Spleen (tissue), 11 donors: ENCODE results near the gene TAF4. TPM values are rescaled to one million over a fixed set of nuclear protein-coding genes. Genes with fewer than 3 reads are reported as not detected.
A peak's percentile ranks its signal among the peaks of the same experiment; 100 is the strongest.

Experiments used
- DNase-seq: peaks from one replicate; pipeline ENCODE4 v3.0.0-alpha.2; 2020
- H3K27ac ChIP-seq, 8 donors: fragments of 200-600 bp; sonication (generic) in 7 of 8; 1 replicate in 4 of 8; 2 replicates in 4 of 8; pipeline versions ENCODE4 v1.5.0 to v1.8.0; 2016 to 2021; ENCODE audit warnings: inconsistent platforms in 4 of 8, mild to moderate bottlenecking in 4 of 8, moderate library complexity in 1 of 8
- H3K27me3 ChIP-seq, 7 donors: fragments of 200-600 bp; sonication (generic) in 6 of 7; replicated peaks in 1 of 7; 1 replicate in 4 of 7; 2 replicates in 3 of 7; pipeline versions ENCODE4 v1.5.0 to v1.8.0; 2016 to 2021; ENCODE audit warnings: inconsistent platforms in 3 of 7, mild to moderate bottlenecking in 1 of 7
- H3K36me3 ChIP-seq, 6 donors: fragments of 200-600 bp; sonication (generic) in 5 of 6; 1 replicate in 4 of 6; 2 replicates in 2 of 6; pipeline versions ENCODE4 v1.5.0 to v1.8.0; 2016 to 2021; ENCODE audit warnings: inconsistent platforms in 2 of 6
- H3K4me1 ChIP-seq, 6 donors: fragments of 200-600 bp; sonication (generic) in 5 of 6; 1 replicate in 3 of 6; 2 replicates in 3 of 6; pipeline versions ENCODE4 v1.5.0 to v1.8.0; 2016 to 2021; ENCODE audit warnings: inconsistent platforms in 3 of 6
- H3K4me3 ChIP-seq, 8 donors: fragments of 200-600 bp; sonication (generic) in 7 of 8; 1 replicate in 4 of 8; 2 replicates in 4 of 8; pipeline versions ENCODE4 v1.5.0 to v1.8.0; 2016 to 2021; ENCODE audit warnings: inconsistent platforms in 4 of 8, mild to moderate bottlenecking in 4 of 8, moderate library complexity in 2 of 8
- H3K9me3 ChIP-seq, 8 donors: fragments of 200-600 bp; sonication (generic) in 7 of 8; 1 replicate in 4 of 8; 2 replicates in 4 of 8; pipeline versions ENCODE4 v1.5.0 to v1.8.0; 2016 to 2021; ENCODE audit warnings: inconsistent platforms in 4 of 8
- POLR2A ChIP-seq, 3 donors: fragments of 450-650 bp; IDR thresholded peaks; one replicate each; pipeline ENCODE4 v1.5.1; 2017; ENCODE audit warnings: antibody characterized with exemption in 3 of 3, mild to moderate bottlenecking in 1 of 3
- POLR2AphosphoS5 ChIP-seq, 3 donors: sonication (generic); formaldehyde crosslinking; IDR thresholded peaks; one replicate each; pipeline ENCODE4 v1.5.1; 2017; ENCODE audit warnings: antibody characterized with exemption in 3 of 3
- WGBS, 5 donors: extraction: QIAGEN DNeasy Blood & Tissue Kit in 3 of 5; methylation state at CpG; one replicate each; pipeline versions ENCODE4 v1.1.5 to v1.1.7; 2013 to 2018; 5-methylcytosine and 5-hydroxymethylcytosine counted together
- intact Hi-C: fragments of 100-400 bp; cut with DNase I; formaldehyde crosslinking; loops from one replicate; pipeline ENCODE4 v1.15.0; 2023; ENCODE audit warnings: low total_unique reads
- polyA plus RNA-seq, 3 donors: library from polyadenylated mRNA; stranded (reverse); fragments of 200-250 nt; gene quantifications; one replicate each; pipeline ENCODE4 v1.2.1, GENCODE V29; 2013
- total RNA-seq, 7 donors: library from RNA; depleted of rRNA in 3 of 7; stranded (reverse); fragments of >200 nt in 3 of 7; fragmentation: NEBNext Ultra II Directional in 4 of 7; extraction: Animal tissue kit (Norgen Biotek cat#: 25700) in 4 of 7; gene quantifications; one replicate each; pipeline versions ENCODE4 v1.1.0 to v1.2.1, GENCODE V29; 2016 to 2021
- TF ChIP-seq, protein P1 (sequence below), 11 experiments: fragments of 200-600 bp in 7 of 11; fragments of 450-650 bp in 4 of 11; sonication (generic) in 4 of 11; IDR thresholded peaks in 8 of 11; conservative IDR thresholded peaks in 3 of 11; 1 replicate in 7 of 11; 2 replicates in 4 of 11; pipeline versions ENCODE4 v1.4.0 to v1.8.0; 2016 to 2021; ENCODE audit warnings: antibody characterized with exemption in 11 of 11, inconsistent platforms in 4 of 11, mild to moderate bottlenecking in 1 of 11
- donor health status: healthy with polysubstance abuse.
- donor health status: DM: no; HTN: no; CAD: no; lungs with moderate emphysema.
- donor health status: DM: no; HTN: no; CAD: no.
- donor health status: Bipolar disorder and iron deficiency.
- donor health status: healthy.
- donor health status: DM: no; HTN: no; CAD: no.
- donor health status: DM: yes; HTN: yes; CAD: no.

Gene TAF4
- total and polyA plus RNA-seq, 10 donors = 4.3 to 28.3 (median 16.5) TPM

DNA sequence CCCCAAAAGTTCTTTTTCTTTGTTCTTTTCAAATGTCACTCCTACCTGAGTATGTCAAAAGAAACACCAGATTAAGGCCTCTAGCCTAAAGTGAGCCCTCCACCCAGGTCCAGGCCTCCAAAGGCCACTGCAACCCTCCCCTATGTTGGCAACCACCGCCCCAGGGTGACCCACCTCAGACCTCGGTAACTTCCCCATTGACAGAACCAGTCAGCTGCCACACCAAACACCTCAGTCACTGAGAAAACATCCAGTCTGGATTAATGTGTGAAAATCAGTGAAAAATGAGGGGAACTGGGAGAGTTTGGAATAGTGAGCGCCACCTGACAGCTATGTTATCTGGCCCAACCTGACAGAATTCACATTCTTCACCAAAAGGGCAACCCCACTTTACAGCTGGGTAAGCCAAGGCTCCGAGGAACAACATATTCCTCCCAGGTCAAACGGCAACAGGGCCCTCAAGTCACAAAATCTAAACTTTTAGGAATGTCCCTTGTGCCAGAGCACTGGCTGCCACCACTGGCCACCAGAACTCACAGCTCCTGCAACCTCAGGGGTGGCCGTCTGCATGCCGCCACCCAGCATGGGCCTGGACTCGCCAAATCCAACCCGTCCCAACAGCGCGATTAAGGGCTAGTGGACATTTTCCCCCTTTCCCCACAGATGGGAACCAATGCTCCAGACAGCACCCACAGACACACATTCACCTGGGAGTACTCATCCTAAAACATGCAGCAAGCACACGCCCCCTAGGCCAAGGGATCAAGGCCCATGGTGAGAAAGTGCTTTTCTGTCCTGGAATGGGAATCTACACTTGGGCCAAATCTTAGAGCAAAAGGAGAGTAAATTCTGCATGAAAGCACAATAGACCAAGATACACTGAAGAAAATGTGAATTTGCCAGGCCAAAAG, 4.8 kb downstream of the TAF4 start:
- peak; percentile 50 for DNase-seq
- H3K36me3 ChIP-seq = peaks cover 0 to 22% (median 0%) of the 10 kb centered on the region in 6 donors
- no peaks in the 10 kb centered on the region for H3K9me3 ChIP-seq
- WGBS, 5 donors = 90 to 96% (median 92%) methylated on average over 12 of the region's 12 CpGs
- TF ChIP-seq, protein P1, sequence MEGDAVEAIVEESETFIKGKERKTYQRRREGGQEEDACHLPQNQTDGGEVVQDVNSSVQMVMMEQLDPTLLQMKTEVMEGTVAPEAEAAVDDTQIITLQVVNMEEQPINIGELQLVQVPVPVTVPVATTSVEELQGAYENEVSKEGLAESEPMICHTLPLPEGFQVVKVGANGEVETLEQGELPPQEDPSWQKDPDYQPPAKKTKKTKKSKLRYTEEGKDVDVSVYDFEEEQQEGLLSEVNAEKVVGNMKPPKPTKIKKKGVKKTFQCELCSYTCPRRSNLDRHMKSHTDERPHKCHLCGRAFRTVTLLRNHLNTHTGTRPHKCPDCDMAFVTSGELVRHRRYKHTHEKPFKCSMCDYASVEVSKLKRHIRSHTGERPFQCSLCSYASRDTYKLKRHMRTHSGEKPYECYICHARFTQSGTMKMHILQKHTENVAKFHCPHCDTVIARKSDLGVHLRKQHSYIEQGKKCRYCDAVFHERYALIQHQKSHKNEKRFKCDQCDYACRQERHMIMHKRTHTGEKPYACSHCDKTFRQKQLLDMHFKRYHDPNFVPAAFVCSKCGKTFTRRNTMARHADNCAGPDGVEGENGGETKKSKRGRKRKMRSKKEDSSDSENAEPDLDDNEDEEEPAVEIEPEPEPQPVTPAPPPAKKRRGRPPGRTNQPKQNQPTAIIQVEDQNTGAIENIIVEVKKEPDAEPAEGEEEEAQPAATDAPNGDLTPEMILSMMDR (IDR thresholded peaks at IDR 0.05 in 8 of 11, conservative IDR thresholded peaks at IDR 0.05 in 3 of 11) = no peak
- TF ChIP-seq POLR2AphosphoS5 (IDR thresholded peaks at IDR 0.05) (no peak), POLR2A (IDR thresholded peaks at IDR 0.05) (no peak)
- no peak overlapping the region for H3K4me3 ChIP-seq
- H3K4me1 ChIP-seq = peaks cover 18 to 68% (median 35%) of the 10 kb centered on the region in 6 donors
- no peaks in the 10 kb centered on the region for H3K27me3 ChIP-seq
- intact Hi-C loops = no loop called here
- H3K27ac ChIP-seq = no peak overlapping the region

DNA sequence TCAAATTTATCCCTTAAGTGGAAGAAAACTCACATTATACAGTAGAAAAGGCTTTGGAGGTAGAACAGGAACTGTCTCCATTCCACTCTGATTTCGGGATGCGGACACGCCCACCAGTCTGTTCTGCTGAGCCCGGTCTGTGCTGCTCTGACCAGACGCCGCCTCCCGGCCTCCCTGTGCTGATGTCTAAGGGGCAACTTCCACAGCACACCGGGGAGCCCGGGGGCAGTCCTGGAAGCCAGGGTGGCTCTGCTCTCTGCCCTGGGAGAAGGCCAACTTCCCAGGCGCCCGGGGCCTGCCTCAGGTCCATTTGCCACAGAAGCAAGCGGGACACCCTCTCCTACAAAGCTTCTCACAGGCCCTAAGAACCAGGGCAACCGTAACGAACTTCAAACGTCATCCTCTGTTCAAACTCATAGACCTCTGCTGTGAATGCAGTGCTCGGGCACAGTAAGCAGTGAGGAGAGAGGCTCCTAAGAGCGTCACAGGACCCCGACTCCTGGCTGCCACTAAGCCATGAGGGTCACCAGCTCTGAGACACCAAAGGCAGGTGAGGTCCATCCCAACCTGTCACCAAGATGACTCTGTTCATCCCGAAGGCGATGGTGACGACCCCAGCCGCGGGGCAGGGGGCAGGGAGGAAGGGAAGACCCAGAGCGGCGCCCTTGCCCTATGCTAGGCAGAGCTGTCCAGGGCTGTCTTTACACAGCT, 5.6 kb downstream of the TAF4 start:
- H3K4me3 ChIP-seq = no peak overlapping the region
- peaks cover 0 to 24% (median 0%) of the 10 kb centered on the region in 6 donors for H3K36me3 ChIP-seq
- H3K4me1 ChIP-seq = peaks cover 18 to 68% (median 36%) of the 10 kb centered on the region in 6 donors
- no peaks in the 10 kb centered on the region for H3K27me3 ChIP-seq
- peak; percentile 68 for DNase-seq
- TF ChIP-seq POLR2AphosphoS5 (IDR thresholded peaks at IDR 0.05) (no peak), POLR2A (IDR thresholded peaks at IDR 0.05) (no peak)
- TF ChIP-seq, protein P1 (IDR thresholded peaks at IDR 0.05 in 8 of 11, conservative IDR thresholded peaks at IDR 0.05 in 3 of 11) = no peak
- WGBS, 5 donors = 85 to 94% (median 90%) methylated on average over 15 to 25 of the region's 25 CpGs
- H3K9me3 ChIP-seq = no peaks in the 10 kb centered on the region
- no peak overlapping the region for H3K27ac ChIP-seq
- intact Hi-C loops = no loop called here

DNA sequence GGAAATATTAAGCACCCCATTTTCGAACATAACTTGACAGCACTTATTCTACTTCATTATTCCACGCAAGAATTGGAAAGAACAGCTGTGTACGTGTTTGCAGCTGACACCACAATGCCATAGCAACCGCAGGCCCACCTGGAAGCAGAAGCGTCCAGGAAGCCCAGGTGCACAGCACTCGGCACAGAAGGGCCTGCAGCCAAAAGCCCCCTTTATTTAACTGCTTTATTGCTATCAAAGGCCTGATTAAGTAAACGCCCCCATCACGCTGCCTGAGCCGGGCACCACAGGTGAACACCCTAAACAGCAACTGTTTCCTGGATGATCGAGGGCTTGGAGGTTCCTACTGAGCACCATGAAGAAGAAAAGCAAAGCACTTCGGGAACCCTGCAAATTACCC, 6.3 kb downstream of the TAF4 start:
- H3K9me3 ChIP-seq = no peaks in the 10 kb centered on the region
- H3K27me3 ChIP-seq = no peaks in the 10 kb centered on the region
- no peak overlapping the region for H3K27ac ChIP-seq
- H3K4me3 ChIP-seq = no peak overlapping the region
- TF ChIP-seq, protein P1 (IDR thresholded peaks at IDR 0.05 in 8 of 11, conservative IDR thresholded peaks at IDR 0.05 in 3 of 11) = no peak
- TF ChIP-seq POLR2A (IDR thresholded peaks at IDR 0.05) (no peak), POLR2AphosphoS5 (IDR thresholded peaks at IDR 0.05) (no peak)
- WGBS, 5 donors = 83 to 94% (median 91%) methylated on average over 11 of the region's 11 CpGs
- intact Hi-C loops = no loop called here
- peaks cover 18 to 67% (median 35%) of the 10 kb centered on the region in 6 donors for H3K4me1 ChIP-seq
- DNase-seq = peak; percentile 23
- peaks cover 0 to 31% (median 0%) of the 10 kb centered on the region in 6 donors for H3K36me3 ChIP-seq

DNA sequence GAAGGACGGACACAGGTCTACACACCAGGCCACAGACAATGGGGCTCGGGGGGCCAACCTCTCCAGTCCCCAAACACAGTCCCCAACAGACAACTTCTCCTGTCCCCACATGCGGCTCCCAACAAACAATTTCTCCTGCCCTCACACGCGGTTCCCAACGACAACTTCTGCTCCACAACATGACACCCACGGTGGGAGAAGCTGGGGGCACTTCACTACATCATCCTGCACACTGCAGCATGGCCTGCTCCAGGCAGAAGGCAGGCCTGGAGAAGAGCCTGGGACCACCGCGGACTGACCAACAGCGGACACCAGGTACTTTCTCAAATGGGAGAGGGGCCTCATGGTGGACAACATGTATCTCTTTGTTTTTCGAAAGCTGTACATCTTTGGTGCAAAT, 6.7 kb downstream of the TAF4 start:
- intact Hi-C loops = no loop called here
- Histone ChIP-seq H3K4me1 (peaks cover 13 to 64% (median 30%) of the 10 kb centered on the region in 6 donors), H3K27me3 (no peaks in the 10 kb centered on the region), H3K27ac (no peak overlapping the region), H3K36me3 (peaks cover 0 to 36% (median 0%) of the 10 kb centered on the region in 6 donors), H3K9me3 (no peaks in the 10 kb centered on the region), H3K4me3 (no peak overlapping the region)
- WGBS, 5 donors = 92 to 96% (median 96%) methylated on average over 9 to 11 of the region's 11 CpGs
- TF ChIP-seq POLR2A (IDR thresholded peaks at IDR 0.05) (no peak), POLR2AphosphoS5 (IDR thresholded peaks at IDR 0.05) (no peak)
- TF ChIP-seq, protein P1 (IDR thresholded peaks at IDR 0.05 in 8 of 11, conservative IDR thresholded peaks at IDR 0.05 in 3 of 11) = no peak
- DNase-seq = peak; percentile 58
